ENCODE measurements around the gene ASXL2.
A peak's percentile ranks its signal among the peaks of the same experiment; 100 is the strongest.
"Not testable (repeated sequence)": the region's sequence is repeated elsewhere in the genome, so short reads cannot be mapped to it uniquely, and the experiment has no call there.

The ASXL2 gene

GRCh38 chr2:25831746-25832449 is 46.4 kb downstream of the ASXL2 start:
- DNase-seq: no peak

GRCh38 chr2:25829828-25830227 is 48.5 kb downstream of the ASXL2 start:
- DNase-seq: no peak

GRCh38 chr2:25829377-25829704 is 48.9 kb downstream of the ASXL2 start:
- no peak for DNase-seq

GRCh38 chr2:25828532-25829376 is 49.5 kb downstream of the ASXL2 start:
- DNase-seq: not testable (repeated sequence)

- no peak for DNase-seq
These were observed 53.0 kb downstream of the ASXL2 start for GRCh38 chr2:25825238-25825637.

GRCh38 chr2:25824718-25825117 is 53.6 kb downstream of the ASXL2 start:
- no peak for DNase-seq

GRCh38 chr2:25824216-25824615 is 54.1 kb downstream of the ASXL2 start:
- no peak for DNase-seq

GRCh38 chr2:25822190-25823117 is 55.8 kb downstream of the ASXL2 start:
- peak; percentile 39 for DNase-seq

- DNase-seq: peak; percentile 17
These were observed 56.8 kb downstream of the ASXL2 start for GRCh38 chr2:25821225-25822056.

- DNase-seq: no peak
These were observed 58.7 kb downstream of the ASXL2 start for GRCh38 chr2:25819597-25820039.

GRCh38 chr2:25817630-25818029 is 60.7 kb downstream of the ASXL2 start:
- no peak for DNase-seq

- DNase-seq: no peak
These were observed 61.3 kb downstream of the ASXL2 start for GRCh38 chr2:25817006-25817405.

GRCh38 chr2:25816249-25816648 is 62.0 kb downstream of the ASXL2 start:
- DNase-seq: no peak

- DNase-seq: no peak
These were observed 63.6 kb downstream of the ASXL2 start for GRCh38 chr2:25814681-25815080.

GRCh38 chr2:25810428-25810827 is 67.9 kb downstream of the ASXL2 start:
- DNase-seq: no peak

- no peak for DNase-seq
These were observed 68.6 kb downstream of the ASXL2 start for GRCh38 chr2:25809646-25810045.

- DNase-seq: no peak
These were observed 70.3 kb downstream of the ASXL2 start for GRCh38 chr2:25808006-25808383.

- DNase-seq: no peak
These were observed 71.3 kb downstream of the ASXL2 start for GRCh38 chr2:25806941-25807340.

GRCh38 chr2:25805987-25806386 is 72.3 kb downstream of the ASXL2 start:
- DNase-seq: no peak

GRCh38 chr2:25804338-25804737 is 73.9 kb downstream of the ASXL2 start:
- no peak for DNase-seq

GRCh38 chr2:25799301-25799700 is 79.0 kb downstream of the ASXL2 start:
- DNase-seq: no peak

Data from NCI-H226 (cell line).